WERI-Rb-1 (cell line): ENCODE measurements around the gene PTPRN2.

Source experiments
- DNase-seq: peaks from one replicate; pipeline ENCODE4 v3.0.0-alpha.2; 2020
- H3K27ac ChIP-seq: fragments of 250-450 bp; sonication (Bioruptor Pico); 2 replicates; pipeline ENCODE4 v1.5.1; 2020; ENCODE audit warnings: mild to moderate bottlenecking, moderate library complexity
- H3K27me3 ChIP-seq: fragments of 250-450 bp; sonication (Bioruptor Pico); 2 replicates; pipeline ENCODE4 v1.5.1; 2021; ENCODE audit warnings: mild to moderate bottlenecking, low read depth, moderate library complexity; ENCODE audit not compliant: insufficient read depth, severe bottlenecking
- H3K36me3 ChIP-seq: fragments of 250-450 bp; sonication (Bioruptor Pico); 2 replicates; pipeline ENCODE4 v1.5.1; 2020; ENCODE audit warnings: mild to moderate bottlenecking, moderate library complexity
- H3K4me3 ChIP-seq: 2 replicates; pipeline ENCODE4 v1.5.1; 2011; ENCODE audit warnings: low read depth, mild to moderate bottlenecking, control low read depth, low read length
- H3K9me3 ChIP-seq: fragments of 250-450 bp; sonication (Bioruptor Pico); 2 replicates; pipeline ENCODE4 v1.5.1; 2021; ENCODE audit warnings: mild to moderate bottlenecking, moderate library complexity; ENCODE audit not compliant: severe bottlenecking
- CTCF ChIP-seq: IDR thresholded peaks from 2 replicates; pipeline ENCODE4 v1.5.1; 2011; ENCODE audit warnings: low read depth, mild to moderate bottlenecking, control low read depth, inconsistent platforms, low read length

The PTPRN2 gene

GRCh38 chr7:157620616-157621015 lies 967.0 kb downstream of the PTPRN2 start:
- Histone ChIP-seq H3K9me3 (no peaks in the 10 kb centered on the region), H3K27ac (no peak overlapping the region), H3K4me3 (no peak overlapping the region), H3K36me3 (no peaks in the 10 kb centered on the region), H3K27me3 (no peaks in the 10 kb centered on the region)
- no peak for DNase-seq
- no peak for TF ChIP-seq CTCF

DNA sequence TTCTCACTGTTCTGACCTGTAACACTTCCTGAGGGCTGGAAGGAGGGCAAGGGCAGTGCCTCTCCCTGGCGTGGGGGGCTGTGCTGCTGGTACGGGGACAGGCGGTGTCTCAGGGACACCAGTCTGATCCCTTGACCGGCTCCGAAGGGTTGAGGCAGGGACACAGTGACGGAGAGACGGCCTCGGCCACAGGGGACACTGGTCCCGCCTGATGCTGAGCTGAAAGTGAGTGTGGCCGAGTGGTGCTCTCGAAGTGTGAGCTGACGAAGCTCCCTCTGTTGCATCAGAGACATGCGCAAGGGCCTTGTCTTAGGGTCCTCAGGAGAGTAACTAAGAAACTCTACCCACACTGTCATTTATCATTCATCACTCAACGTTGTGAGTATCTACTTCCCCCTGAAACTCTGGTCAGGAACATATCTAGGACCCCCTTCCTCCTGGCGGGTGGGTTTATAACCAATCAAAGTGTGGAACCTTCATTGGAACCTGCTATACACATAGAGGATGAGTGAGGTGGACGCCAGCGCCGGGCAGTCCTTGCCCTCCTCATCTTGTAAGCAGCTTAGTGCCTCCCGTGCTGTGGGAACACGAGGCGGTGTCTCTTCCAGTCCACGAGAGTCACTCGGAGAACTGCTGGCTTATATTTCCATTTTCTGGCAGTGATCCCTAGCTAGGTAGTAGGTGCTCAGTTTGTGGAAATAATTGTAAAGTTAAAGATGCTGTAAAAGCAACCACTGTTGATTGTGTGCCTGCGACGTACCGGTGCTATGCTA lies 967.7 kb downstream of the PTPRN2 start:
- Histone ChIP-seq H3K27ac (no peak overlapping the region), H3K27me3 (no peaks in the 10 kb centered on the region), H3K36me3 (no peaks in the 10 kb centered on the region), H3K4me3 (no peak overlapping the region), H3K9me3 (no peaks in the 10 kb centered on the region)
- no peak for TF ChIP-seq CTCF
- no peak for DNase-seq

DNA sequence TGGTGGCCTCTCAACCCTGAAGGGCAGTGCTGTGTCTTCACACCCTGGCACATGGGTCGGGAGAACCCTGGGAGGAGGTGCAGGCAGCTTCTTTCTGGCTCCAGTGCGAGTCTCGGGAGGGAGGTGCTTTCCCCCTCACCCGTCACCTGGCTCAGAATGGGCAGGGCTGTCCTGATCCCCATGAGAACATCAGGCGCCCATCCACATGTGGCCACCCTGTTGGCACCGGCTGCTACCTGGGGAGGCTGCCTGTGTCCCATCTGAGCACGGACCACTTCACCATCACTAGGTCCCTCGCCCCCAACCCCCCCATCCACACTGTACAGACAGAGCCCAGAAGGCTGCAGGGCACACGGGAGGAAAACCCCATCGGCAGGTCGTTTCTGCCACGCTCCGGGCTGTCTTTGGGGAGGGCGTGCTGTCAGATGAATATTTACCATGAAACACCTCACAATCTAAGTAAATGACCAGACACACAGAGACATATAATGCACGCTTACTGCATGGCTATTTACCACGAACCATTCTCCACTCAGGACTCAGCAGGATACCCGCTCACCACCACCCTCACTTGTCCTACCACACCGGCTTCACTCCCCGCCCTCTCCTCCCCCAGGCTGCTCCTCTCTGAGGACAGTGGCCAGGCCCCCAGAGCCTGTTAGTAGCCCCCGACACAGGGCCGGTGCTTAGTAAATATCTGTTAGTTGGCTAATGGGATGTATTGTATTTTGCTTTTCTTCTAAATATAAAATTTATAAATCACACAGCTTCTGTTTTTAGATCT lies 968.6 kb downstream of the PTPRN2 start:
- no peaks in the 10 kb centered on the region for H3K9me3 ChIP-seq
- H3K4me3 ChIP-seq = no peak overlapping the region
- DNase-seq = no peak
- H3K27ac ChIP-seq = no peak overlapping the region
- H3K36me3 ChIP-seq = no peaks in the 10 kb centered on the region
- no peaks in the 10 kb centered on the region for H3K27me3 ChIP-seq
- TF ChIP-seq CTCF = no peak

GRCh38 chr7:157618091-157618726 lies 969.4 kb downstream of the PTPRN2 start:
- no peaks in the 10 kb centered on the region for H3K36me3 ChIP-seq
- H3K9me3 ChIP-seq = no peaks in the 10 kb centered on the region
- no peaks in the 10 kb centered on the region for H3K27me3 ChIP-seq
- no peak for TF ChIP-seq CTCF
- DNase-seq = no peak
- no peak overlapping the region for H3K27ac ChIP-seq
- H3K4me3 ChIP-seq = no peak overlapping the region

DNA sequence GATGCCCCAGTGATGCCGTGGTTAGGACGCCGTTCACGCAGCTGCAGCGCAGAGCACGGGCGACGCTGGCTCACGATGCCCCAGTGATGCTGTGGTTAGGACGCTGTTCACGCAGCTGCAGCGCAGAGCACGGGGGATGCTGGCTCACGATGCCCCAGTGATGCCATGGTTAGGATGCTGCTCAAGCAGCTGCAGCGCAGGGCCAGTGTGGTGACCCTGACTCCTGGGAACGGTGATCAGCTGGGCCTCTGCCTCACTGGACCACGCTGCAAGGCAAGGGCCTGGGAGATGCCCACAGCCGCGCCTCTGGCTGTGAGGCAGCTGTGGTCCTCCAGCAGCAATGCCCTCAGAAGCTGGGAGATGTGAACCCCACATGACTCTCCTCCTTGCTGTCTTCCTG lies 970.2 kb downstream of the PTPRN2 start:
- H3K9me3 ChIP-seq = no peaks in the 10 kb centered on the region
- no peak overlapping the region for H3K27ac ChIP-seq
- no peaks in the 10 kb centered on the region for H3K36me3 ChIP-seq
- H3K27me3 ChIP-seq = no peaks in the 10 kb centered on the region
- H3K4me3 ChIP-seq = no peak overlapping the region
- no peak for TF ChIP-seq CTCF
- no peak for DNase-seq
